KOPT-K1 (cell line): ENCODE data around the gene CEP152.
"Not testable (repeated sequence)": the region's sequence is repeated elsewhere in the genome, so short reads cannot be mapped to it uniquely, and the experiment has no call there.

Experiments used
- H3K27ac ChIP-seq: fragments of 200-600 bp; sonication (generic); 2 replicates; pipeline ENCODE4 v1.5.1; 2016; ENCODE audit warnings: antibody characterized with exemption, mild to moderate bottlenecking, low read depth, low read length; ENCODE audit not compliant: poor library complexity, severe bottlenecking
- H3K36me3 ChIP-seq: fragments of 200-600 bp; sonication (generic); 2 replicates; pipeline ENCODE4 v1.5.1; 2017; ENCODE audit warnings: antibody characterized with exemption, mild to moderate bottlenecking, low read length, moderate library complexity; ENCODE audit not compliant: insufficient read depth
- H3K9me3 ChIP-seq: fragments of 200-600 bp; sonication (generic); 2 replicates; pipeline ENCODE4 v1.5.1; 2017; ENCODE audit warnings: antibody characterized with exemption, low read length, mild to moderate bottlenecking; ENCODE audit not compliant: insufficient read depth, poor library complexity, severe bottlenecking

CEP152 gene

DNA sequence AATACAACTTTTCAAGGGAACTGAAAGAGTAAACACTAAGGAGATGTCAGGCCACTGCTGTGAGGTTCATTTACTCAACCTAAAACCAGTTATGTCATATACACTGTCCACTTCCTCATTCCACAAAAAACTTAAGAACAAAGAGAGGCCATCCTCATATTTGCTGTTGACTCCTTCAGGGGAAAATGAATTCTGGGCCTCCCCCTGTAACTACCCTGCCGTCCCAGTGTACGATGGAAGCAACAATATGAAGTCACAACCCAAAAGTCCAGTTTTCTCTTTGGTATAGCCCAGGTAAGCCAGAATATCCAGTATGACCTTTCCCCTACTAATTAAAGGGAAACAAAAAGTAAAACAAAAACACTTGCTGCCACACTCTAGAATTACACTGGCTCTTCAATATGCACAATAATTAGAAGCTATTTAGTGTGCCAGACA lies 16.2 kb downstream of the CEP152 start:
- Histone ChIP-seq H3K9me3 (no peaks in the 10 kb centered on the region), H3K36me3 (peaks cover 86% of the 10 kb centered on the region), H3K27ac (no peak overlapping the region)

DNA sequence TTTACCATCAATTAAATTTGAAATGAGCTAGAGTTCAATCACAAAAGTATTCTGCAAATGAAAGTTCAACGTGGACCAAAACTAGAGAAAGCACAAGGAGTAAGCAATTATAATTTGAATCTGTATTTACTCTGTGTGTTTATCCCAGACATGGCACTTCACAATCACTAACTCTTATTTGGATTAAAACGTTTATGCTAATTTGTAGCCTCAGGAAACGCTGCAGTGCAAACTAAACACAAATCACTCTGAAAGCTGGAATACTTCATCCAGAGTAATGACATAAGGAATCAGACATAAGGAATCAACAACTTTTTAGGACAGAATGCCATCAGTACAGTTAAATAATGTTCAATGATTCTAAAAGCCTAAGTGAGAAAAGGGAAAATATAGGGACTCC lies 18.5 kb downstream of the CEP152 start:
- H3K27ac ChIP-seq = no peak overlapping the region
- H3K36me3 ChIP-seq = peaks cover 97% of the 10 kb centered on the region

DNA sequence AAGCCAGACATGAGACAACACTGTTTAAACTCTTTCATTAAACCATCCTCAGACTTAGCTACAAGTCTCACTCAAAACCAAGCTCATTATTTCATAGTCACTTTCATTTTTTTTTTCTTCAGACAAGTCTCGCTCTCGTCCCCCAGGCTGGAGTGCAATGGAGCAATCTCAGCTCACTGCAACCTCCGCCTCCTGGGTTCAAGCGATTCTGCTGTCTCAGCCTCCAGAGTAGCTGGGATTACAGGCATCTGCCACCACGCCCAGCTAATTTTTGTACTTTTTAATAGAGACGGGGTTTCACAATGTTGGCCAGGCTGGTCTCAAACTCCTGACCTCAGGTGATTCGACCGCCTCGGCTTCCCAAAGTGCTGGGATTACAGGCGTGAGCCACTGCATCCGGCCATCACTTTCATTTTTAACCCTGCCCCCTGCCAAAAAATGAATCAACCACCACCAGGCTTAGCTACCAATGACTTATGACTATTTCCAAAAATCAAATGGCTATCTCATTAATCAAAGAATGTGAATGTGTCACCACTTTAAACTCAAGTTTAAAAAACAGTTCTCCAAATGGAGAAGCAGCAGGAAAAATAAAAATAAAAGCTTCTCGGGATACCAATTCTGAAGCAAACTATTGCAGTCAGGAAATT lies 20.3 kb downstream of the CEP152 start:
- peaks cover 85% of the 10 kb centered on the region for H3K36me3 ChIP-seq
- H3K9me3 ChIP-seq, H3K27ac ChIP-seq: not testable (repeated sequence)

More for the DNA sequence above, 18.5 kb downstream of the CEP152 start:
- H3K9me3 ChIP-seq = no peaks in the 10 kb centered on the region

DNA sequence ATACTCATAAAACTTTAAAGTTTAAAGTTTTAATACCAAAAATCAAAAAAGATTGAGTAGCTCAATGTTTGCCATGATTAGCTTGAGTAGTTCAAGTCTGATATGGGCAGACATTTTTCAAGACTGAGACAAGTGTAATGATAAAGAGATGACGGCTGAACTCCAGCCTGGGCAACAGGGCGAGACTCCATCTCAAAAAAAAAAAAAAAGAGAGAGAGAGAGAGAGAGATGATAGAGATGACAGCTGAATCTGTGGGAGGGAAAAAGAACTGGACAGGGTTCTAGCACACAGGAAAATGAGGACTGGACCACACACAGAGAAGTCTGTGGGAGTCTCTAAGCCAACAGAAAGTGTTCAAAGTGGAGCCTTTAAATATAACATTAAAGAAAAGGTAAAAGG lies 25.2 kb downstream of the CEP152 start:
- Histone ChIP-seq H3K27ac (no peak overlapping the region), H3K9me3 (no peaks in the 10 kb centered on the region), H3K36me3 (peaks cover 87% of the 10 kb centered on the region)

DNA sequence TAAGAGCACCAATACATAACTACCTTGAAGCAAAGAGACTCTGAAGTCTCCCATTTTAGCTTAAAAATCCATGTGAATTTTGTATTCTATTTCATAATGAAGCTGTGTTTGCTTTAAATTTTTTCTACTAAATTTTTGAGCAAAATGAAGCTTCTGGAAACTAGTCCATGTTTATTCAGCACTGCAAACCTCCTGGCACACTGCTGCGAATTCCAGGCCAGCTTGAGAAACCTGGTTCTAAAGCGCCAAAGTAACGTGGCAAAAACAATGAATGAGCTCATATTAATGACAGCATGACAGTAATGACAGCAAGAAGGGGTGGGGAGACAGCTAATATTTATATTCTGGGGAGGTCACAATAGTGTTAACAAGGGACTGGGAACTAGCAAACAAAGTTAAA lies 25.7 kb downstream of the CEP152 start:
- H3K36me3 ChIP-seq = peaks cover 87% of the 10 kb centered on the region
- no peaks in the 10 kb centered on the region for H3K9me3 ChIP-seq
- no peak overlapping the region for H3K27ac ChIP-seq

DNA sequence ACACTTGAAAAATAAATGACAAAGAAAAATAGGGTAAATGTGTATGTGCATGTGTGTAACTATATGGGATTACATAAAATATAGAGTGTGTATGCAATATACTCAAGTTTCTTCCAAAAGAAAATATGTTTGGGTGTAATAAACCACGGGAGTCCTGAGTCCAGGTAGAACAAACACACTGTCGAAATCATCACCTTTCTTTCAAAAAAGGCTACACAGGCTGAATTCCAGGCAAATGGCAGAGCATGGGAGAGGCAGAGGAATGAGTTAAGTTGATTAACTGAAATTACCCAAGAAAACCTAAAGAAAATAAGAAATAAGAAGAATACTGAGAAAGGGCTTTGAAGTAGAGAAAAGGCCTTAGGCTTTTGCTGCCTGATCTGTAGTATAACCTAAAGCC lies 26.1 kb downstream of the CEP152 start:
- H3K9me3 ChIP-seq = no peaks in the 10 kb centered on the region
- H3K27ac ChIP-seq = no peak overlapping the region
- peaks cover 87% of the 10 kb centered on the region for H3K36me3 ChIP-seq

DNA sequence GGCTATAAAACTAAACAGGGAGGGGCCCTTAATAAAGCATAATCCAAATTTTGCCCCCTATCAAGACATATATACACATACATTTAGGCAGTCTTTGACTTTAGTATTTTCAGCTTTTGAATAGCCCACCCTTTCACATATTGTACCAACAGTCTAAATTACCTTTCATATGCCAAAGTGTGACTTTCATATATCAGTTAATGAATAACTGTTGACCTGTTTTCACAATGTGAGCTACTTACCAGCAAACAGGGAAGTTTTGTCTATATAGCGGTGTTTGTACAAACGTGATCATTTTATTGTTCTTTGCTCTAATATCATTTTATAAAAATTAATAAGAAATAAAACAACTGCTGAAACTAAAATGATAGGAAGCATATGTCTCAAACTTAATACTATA lies 28.0 kb downstream of the CEP152 start:
- H3K36me3 ChIP-seq = peaks cover 87% of the 10 kb centered on the region
- H3K27ac ChIP-seq = no peak overlapping the region
- no peaks in the 10 kb centered on the region for H3K9me3 ChIP-seq

DNA sequence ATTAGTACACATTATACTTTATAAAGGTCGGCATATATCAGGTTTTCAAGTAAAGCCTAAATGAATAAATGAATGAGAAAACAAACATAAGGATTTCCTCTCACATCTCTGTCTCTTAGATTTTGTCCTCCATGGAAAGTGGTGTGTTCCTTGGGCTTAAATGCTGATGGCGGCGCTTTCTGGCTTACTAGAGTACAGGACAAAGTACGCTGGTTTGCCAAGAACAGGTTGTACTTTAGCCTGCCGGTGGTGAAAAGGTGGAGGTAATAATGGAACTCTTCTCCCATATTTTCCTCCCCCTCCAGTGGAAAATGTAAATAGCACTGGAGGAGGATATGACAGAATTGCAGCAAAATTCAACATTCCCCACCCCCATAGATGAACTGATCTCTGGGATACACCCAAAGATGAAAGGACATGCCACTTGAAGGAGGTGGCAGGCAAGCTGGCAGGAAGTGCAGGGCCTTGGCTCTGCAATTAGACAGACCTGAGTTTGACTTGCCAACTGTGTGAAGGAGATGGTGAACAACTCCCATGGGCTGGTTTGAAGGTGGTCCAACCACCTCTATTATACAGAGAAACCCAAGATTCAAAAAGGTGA lies 29.3 kb downstream of the CEP152 start:
- Histone ChIP-seq H3K9me3 (no peaks in the 10 kb centered on the region), H3K27ac (no peak overlapping the region), H3K36me3 (peaks cover 86% of the 10 kb centered on the region)

DNA sequence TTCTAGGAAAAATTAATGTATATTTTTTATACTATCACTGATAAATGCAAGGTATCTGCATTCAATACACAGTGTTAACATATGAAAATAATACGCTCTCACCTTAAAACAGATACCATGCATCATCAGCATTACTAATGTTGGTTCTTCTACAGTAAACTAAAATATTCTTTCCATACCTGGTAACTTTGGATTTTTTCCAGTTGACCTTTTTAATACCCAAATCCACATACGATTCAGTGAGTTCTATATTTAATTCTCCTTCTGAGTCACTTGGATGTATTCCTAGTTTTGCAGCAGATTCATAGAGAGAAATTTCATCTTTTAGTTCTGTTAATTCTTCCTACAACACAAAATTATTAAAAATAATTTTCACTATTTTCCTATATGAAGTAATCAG lies 29.9 kb downstream of the CEP152 start:
- Histone ChIP-seq H3K9me3 (no peaks in the 10 kb centered on the region), H3K27ac (no peak overlapping the region)

DNA sequence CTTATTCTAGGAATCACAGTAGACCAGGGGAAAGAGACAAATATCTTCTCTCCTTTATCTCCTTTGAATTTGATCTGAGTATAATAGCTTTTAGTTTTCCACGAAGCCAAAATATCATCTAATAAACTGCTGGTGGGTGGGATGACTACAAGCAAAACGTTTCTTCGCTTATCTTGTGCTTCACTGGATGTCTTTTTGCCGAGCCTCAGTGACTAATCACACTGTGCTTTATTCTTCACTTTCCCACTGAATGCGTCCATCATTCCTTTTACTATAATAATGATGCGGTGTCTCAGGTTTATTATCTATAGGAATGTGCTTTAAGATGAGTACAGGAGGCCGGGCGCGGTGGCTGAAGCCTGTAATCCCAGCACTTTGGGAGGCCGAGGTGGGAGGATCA lies 32.5 kb downstream of the CEP152 start:
- Histone ChIP-seq H3K27ac (no peak overlapping the region), H3K36me3 (peaks cover 84% of the 10 kb centered on the region), H3K9me3 (peaks cover 17% of the 10 kb centered on the region)

More for the DNA sequence above, 29.9 kb downstream of the CEP152 start:
- peaks cover 87% of the 10 kb centered on the region for H3K36me3 ChIP-seq

DNA sequence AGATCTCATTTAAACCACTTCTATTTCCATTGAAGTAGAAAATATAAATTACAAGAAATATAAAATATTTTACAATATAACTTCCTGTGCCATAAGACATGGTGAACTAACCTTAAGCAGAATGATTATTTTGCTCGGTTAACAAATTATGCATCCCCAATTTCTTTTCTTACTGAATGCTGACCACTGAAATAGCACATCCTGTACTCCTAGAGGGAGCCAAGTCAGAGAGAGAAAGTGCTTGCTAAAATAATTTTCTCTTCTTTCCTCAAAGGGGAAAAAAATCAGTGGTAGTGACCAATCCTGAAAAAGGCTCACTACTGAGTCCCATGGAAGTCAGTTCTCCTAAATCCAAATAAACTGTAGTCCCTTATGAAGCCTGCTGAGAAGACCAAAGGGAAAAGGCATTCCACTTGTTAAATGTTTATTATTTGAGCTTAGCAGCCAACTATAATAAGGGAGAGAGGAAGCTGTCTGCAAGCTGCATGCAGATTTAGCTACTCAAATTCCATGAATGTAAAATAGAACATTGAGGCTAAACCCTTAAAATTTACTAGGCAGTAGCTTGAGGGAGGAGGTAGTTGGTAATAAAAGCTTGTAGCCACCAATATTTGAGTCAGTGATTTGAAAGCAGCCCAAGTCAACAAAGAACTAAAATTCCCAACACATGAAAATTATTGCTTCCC lies 33.1 kb downstream of the CEP152 start:
- Histone ChIP-seq H3K36me3 (peaks cover 84% of the 10 kb centered on the region), H3K9me3 (peaks cover 17% of the 10 kb centered on the region), H3K27ac (no peak overlapping the region)

DNA sequence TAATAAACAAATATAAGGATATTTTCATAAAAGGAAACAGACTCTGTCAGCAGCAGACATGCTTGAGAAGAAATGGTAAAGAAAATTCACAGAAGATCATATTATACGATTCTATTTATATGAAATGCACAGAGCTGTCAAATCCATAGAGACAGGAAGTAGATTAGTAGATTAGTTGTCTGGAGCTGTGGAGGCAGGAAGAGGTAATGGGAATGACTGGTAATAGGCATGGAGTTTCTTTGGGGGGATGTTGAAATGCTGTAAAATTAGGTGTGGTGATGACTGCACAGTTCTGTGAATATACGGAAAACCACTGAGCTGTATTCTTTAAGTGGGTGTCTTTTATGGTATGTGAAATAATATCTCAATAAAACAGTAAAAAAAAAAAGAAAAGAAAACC lies 35.3 kb downstream of the CEP152 start:
- Histone ChIP-seq H3K27ac (no peak overlapping the region), H3K9me3 (peaks cover 17% of the 10 kb centered on the region), H3K36me3 (peaks cover 85% of the 10 kb centered on the region)

DNA sequence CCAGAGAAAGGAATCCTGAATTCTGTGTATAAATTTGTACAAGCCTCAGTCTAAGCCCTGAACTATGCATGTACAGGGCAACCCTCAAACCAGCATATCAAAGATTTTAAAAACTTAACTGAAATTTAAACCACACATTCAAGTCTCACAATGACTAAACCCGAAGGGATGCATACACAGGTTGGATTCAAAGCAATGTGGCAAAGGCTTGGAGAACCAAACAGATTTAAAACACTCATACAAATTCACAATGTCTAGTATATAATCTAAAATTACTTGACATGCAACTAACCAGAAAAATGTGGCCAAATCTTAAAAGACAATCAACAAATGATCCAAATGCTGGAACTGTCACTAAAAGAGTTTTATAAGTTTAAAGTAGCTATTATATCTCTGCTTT lies 36.4 kb downstream of the CEP152 start:
- Histone ChIP-seq H3K27ac (no peak overlapping the region), H3K36me3 (peaks cover 85% of the 10 kb centered on the region), H3K9me3 (peaks cover 17% of the 10 kb centered on the region)

DNA sequence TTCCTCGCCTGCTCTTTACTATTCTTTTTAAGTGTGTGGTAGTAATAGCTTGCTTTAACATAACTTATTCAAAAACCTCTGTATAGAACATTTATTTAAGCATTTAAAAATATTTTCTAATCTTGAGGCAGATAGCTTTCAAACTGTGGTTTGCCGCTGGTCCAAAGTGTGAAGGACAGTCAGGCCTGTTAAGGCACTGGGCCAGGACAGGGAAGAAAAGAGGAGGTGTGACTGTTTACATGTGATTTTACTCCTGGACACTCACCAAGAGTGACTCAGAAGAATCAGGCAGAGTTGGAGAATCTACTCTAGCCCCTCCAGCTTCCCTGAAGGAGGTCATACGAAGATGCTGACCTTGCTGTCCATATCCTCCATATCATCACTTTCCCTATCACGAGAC lies 44.7 kb downstream of the CEP152 start:
- Histone ChIP-seq H3K36me3 (peaks cover 98% of the 10 kb centered on the region), H3K9me3 (no peaks in the 10 kb centered on the region), H3K27ac (no peak overlapping the region)

DNA sequence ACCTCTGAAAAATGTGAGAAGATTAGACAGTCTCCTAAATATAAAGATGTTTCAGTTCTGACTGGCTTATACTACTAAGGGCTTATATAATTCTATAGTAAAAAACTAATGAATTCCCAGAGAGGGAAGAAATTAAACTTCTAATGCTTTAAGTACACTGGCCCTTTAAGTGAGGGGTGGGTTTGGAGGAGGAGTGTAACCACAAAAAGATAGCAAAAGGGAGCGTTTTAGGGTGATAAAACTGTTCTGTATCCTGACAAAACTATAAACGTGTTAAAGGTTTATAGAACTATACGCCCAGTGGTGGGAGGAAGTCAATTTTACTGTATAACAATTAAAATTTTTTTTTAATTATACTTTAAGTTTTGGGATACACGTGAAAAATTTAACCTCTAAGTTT lies 45.8 kb downstream of the CEP152 start:
- H3K36me3 ChIP-seq = peaks cover 95% of the 10 kb centered on the region

More for the DNA sequence above, 45.8 kb downstream of the CEP152 start:
- no peaks in the 10 kb centered on the region for H3K9me3 ChIP-seq
- no peak overlapping the region for H3K27ac ChIP-seq
